Measurements from ENCODE around the gene MBTPS1.

DNA sequence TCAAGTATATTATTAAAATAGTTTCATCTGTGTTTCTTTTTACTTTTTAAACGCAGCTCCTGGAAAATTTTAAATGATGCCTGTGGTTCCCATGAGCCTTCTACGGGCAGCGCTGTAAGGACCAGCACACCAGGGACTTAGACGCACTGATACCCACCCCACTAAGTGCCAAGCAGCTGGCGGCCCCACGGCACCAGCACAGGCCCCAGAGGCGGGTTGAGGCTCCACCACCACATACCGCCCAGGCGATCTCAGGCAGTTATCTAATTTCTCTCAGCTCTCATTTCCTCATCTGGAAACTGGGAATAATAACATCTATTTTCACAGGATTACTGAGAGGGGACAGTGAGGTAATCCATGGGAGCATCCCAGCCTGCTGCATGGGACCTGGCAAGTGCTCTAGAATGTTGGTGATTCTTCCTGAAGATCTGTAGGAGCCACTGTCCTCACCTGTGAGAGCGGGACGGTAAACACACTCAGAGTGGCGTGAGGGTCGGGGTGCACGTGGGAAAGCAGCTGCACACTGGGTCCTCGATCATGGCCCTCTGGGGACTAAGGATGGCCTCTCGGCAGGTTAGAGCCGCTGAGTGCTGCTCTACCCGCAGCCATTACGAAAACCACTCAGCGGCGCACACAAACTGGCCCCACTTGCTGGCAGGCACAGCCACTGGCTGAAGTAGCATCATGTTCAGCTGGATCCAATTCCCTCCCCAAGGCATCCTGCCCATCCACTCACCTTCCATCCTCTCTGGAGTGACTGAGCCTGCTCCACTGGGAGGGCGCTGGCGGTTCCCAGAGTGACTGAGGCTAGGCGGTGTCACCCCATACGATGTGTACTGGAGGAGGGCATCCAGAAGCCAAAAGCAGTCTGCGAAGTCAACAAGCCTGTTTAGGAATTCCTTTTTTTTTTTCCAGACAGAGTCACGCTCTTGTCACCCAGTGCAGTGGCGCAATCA is 56.5 kb downstream of the MBTPS1 start:
- TF ChIP-seq, protein P1, sequence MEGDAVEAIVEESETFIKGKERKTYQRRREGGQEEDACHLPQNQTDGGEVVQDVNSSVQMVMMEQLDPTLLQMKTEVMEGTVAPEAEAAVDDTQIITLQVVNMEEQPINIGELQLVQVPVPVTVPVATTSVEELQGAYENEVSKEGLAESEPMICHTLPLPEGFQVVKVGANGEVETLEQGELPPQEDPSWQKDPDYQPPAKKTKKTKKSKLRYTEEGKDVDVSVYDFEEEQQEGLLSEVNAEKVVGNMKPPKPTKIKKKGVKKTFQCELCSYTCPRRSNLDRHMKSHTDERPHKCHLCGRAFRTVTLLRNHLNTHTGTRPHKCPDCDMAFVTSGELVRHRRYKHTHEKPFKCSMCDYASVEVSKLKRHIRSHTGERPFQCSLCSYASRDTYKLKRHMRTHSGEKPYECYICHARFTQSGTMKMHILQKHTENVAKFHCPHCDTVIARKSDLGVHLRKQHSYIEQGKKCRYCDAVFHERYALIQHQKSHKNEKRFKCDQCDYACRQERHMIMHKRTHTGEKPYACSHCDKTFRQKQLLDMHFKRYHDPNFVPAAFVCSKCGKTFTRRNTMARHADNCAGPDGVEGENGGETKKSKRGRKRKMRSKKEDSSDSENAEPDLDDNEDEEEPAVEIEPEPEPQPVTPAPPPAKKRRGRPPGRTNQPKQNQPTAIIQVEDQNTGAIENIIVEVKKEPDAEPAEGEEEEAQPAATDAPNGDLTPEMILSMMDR (IDR thresholded peaks at IDR 0.05) = no peak
- TF ChIP-seq POLR2A (IDR thresholded peaks at IDR 0.05) (no peak), POLR2AphosphoS5 (IDR thresholded peaks at IDR 0.05) (no peak)
